GM19455 (cell line): ENCODE results near the gene HRH1.
"Not testable (repeated sequence)": the region's sequence is repeated elsewhere in the genome, so short reads cannot be mapped to it uniquely, and the experiment has no call there.

Experiments
- ATAC-seq: cut with Tn5 transposase; IDR thresholded peaks from one replicate; pipeline ENCODE4 v1.9.1; 2021; ENCODE audit not compliant: unreplicated experiment

HRH1 gene

GRCh38 chr3:11168881-11169805 is 14.8 kb downstream of the HRH1 start:
- no peak for ATAC-seq

- ATAC-seq, result no peak
Measured at GRCh38 chr3:11170052-11170770, 15.9 kb downstream of the HRH1 start.

GRCh38 chr3:11172096-11172690 is 17.9 kb downstream of the HRH1 start:
- ATAC-seq, result no peak

- no peak for ATAC-seq
Measured at GRCh38 chr3:11173828-11174465, 19.7 kb downstream of the HRH1 start.

- no peak for ATAC-seq
Measured at GRCh38 chr3:11178421-11178820, 24.1 kb downstream of the HRH1 start.

- ATAC-seq, result not testable (repeated sequence)
Measured at GRCh38 chr3:11184328-11184969, 30.2 kb downstream of the HRH1 start.

- ATAC-seq, result no peak
Measured at GRCh38 chr3:11185144-11185543, 30.9 kb downstream of the HRH1 start.

GRCh38 chr3:11185564-11186317 is 31.4 kb downstream of the HRH1 start:
- ATAC-seq, result no peak

- ATAC-seq, result no peak
Measured at GRCh38 chr3:11186318-11186692, 32.0 kb downstream of the HRH1 start.

- ATAC-seq, result no peak
Measured at GRCh38 chr3:11186771-11187191, 32.5 kb downstream of the HRH1 start.

GRCh38 chr3:11187681-11188080 is 33.4 kb downstream of the HRH1 start:
- no peak for ATAC-seq

GRCh38 chr3:11188231-11188630 is 33.9 kb downstream of the HRH1 start:
- no peak for ATAC-seq

- no peak for ATAC-seq
Measured at GRCh38 chr3:11195201-11195600, 40.9 kb downstream of the HRH1 start.

GRCh38 chr3:11195721-11196332 is 41.5 kb downstream of the HRH1 start:
- ATAC-seq, result no peak

GRCh38 chr3:11197484-11197883 is 43.2 kb downstream of the HRH1 start:
- ATAC-seq, result no peak

- no peak for ATAC-seq
Measured at GRCh38 chr3:11198070-11198469, 43.8 kb downstream of the HRH1 start.

- no peak for ATAC-seq
Measured at GRCh38 chr3:11198495-11198894, 44.2 kb downstream of the HRH1 start.

GRCh38 chr3:11199902-11200845 is 45.9 kb downstream of the HRH1 start:
- no peak for ATAC-seq
